Lower leg skin (tissue), 3 donors: Measurements from ENCODE around the gene C9orf153.

Experiments used
- POLR2A ChIP-seq, 2 donors: fragments of 450-650 bp; IDR thresholded peaks; one replicate each; pipeline ENCODE4 v1.6.1; 2016 to 2017; ENCODE audit warnings: antibody characterized with exemption in 2 of 2, mild to moderate bottlenecking in 1 of 2, moderate library complexity in 1 of 2
- TF ChIP-seq, protein P1 (sequence below), 3 donors: fragments of 450-650 bp; IDR thresholded peaks; one replicate each; pipeline ENCODE4 v1.5.1; 2016; ENCODE audit warnings: antibody characterized with exemption in 3 of 3, mild to moderate bottlenecking in 3 of 3, moderate library complexity in 2 of 3

DNA sequence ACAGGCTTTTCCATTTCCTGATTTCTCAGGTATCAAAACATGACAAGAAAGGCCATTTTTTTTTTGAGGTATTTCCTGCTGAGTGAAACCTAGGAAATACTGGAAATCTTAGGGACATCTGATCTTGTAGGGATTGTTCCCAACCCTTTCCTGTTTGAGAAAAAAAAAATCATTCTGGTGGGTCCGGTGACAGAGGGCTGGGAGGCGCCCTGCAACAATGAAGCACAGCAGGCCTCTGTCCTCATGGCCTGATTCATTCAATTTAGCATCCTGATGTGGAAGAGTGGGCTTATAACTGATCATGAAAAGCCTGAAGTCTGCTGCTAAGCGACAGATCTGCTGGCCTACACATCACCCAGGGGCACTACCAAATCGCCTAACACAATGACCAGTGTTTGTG is 3.0 kb upstream of the C9orf153 start:
- TF ChIP-seq, protein P1, sequence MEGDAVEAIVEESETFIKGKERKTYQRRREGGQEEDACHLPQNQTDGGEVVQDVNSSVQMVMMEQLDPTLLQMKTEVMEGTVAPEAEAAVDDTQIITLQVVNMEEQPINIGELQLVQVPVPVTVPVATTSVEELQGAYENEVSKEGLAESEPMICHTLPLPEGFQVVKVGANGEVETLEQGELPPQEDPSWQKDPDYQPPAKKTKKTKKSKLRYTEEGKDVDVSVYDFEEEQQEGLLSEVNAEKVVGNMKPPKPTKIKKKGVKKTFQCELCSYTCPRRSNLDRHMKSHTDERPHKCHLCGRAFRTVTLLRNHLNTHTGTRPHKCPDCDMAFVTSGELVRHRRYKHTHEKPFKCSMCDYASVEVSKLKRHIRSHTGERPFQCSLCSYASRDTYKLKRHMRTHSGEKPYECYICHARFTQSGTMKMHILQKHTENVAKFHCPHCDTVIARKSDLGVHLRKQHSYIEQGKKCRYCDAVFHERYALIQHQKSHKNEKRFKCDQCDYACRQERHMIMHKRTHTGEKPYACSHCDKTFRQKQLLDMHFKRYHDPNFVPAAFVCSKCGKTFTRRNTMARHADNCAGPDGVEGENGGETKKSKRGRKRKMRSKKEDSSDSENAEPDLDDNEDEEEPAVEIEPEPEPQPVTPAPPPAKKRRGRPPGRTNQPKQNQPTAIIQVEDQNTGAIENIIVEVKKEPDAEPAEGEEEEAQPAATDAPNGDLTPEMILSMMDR (IDR thresholded peaks at IDR 0.05): no peak
- no peak for TF ChIP-seq POLR2A (IDR thresholded peaks at IDR 0.05)
